IMR-90 (cell line): ENCODE results near the gene PELO. TPM values are rescaled to one million over a fixed set of nuclear protein-coding genes. Genes with fewer than 3 reads are reported as not detected.

Experiments
- ATAC-seq: fragments of 200-7000 bp; cut with Tn5 transposase; 2 replicates; pipeline ENCODE4 v1.9.1; 2020; ENCODE audit warnings: low read depth, mild to moderate bottlenecking, moderate library complexity
- BruUV-seq: library from RNA; stranded (reverse); fragments of 400-500 nt; replicated peaks from 2 replicates; lab custom pipeline; 2021; lab: Mats Ljungman, UMichigan
- CTCF ChIA-PET: fragments of 300-600 bp; formaldehyde crosslinking; extraction: SDS; loops from one replicate; lab custom pipeline; 2021; ENCODE audit warnings: antibody characterized with exemption; lab: Yijun Ruan, JAX
- POLR2A ChIA-PET: fragments of 300-600 bp; sonication (Branson Sonifier 250); formaldehyde crosslinking; loops from one replicate; lab custom pipeline; 2022; ENCODE audit warnings: antibody characterized with exemption; ENCODE audit not compliant: unreplicated experiment; lab: Charles Lee
- DNase-seq: peaks from one replicate; pipeline ENCODE4 v3.0.0; 2013
- H2AFZ ChIP-seq: replicated peaks from 2 replicates; pipeline ENCODE3; 2013; ENCODE audit warnings: low read length, mild to moderate bottlenecking; ENCODE audit not compliant: poor library complexity
- H2AK5ac ChIP-seq: 2 replicates; pipeline ENCODE4 v1.6.1; 2013; ENCODE audit warnings: low read depth, low read length, inconsistent platforms
- H2AK9ac ChIP-seq: replicated peaks from 2 replicates; pipeline ENCODE3; 2013; ENCODE audit warnings: mild to moderate bottlenecking, low read depth, low read length, moderate library complexity; ENCODE audit not compliant: poor library complexity
- H2BK120ac ChIP-seq: 2 replicates; pipeline ENCODE4 v1.6.1; 2013; ENCODE audit warnings: low read depth, low read length, inconsistent platforms
- H2BK15ac ChIP-seq: 3 replicates; pipeline ENCODE4 v1.6.1; 2013; ENCODE audit warnings: low read depth, low read length, inconsistent platforms
- H2BK20ac ChIP-seq: 2 replicates; pipeline ENCODE4 v1.6.1; 2013; ENCODE audit warnings: low read depth, mild to moderate bottlenecking, inconsistent platforms, low read length, moderate library complexity
- H2BK5ac ChIP-seq: 2 replicates; pipeline ENCODE4 v1.6.1; 2013; ENCODE audit warnings: mild to moderate bottlenecking, low read depth, low read length, inconsistent platforms; ENCODE audit not compliant: poor library complexity, severe bottlenecking
- H3K14ac ChIP-seq: replicated peaks from 2 replicates; pipeline ENCODE4 v1.6.1; 2013; ENCODE audit warnings: low read depth, low read length, inconsistent platforms
- H3K18ac ChIP-seq: 2 replicates; pipeline ENCODE4 v1.6.1; 2013; ENCODE audit warnings: low read depth, low read length, control low read depth
- H3K23ac ChIP-seq: 2 replicates; pipeline ENCODE4 v1.6.1; 2013; ENCODE audit warnings: low read depth, low read length, inconsistent platforms
- H3K27ac ChIP-seq: 2 replicates; pipeline ENCODE4 v1.5.1; 2013; ENCODE audit warnings: mild to moderate bottlenecking, control low read depth, low read length; ENCODE audit not compliant: insufficient read depth
- H3K27me3 ChIP-seq: 2 replicates; pipeline ENCODE4 v1.6.1; 2013; ENCODE audit warnings: low read length; ENCODE audit not compliant: control insufficient read depth, insufficient read depth
- H3K36me3 ChIP-seq: 2 replicates; pipeline ENCODE4 v1.6.1; 2013; ENCODE audit warnings: low read length, mixed read lengths; ENCODE audit not compliant: control insufficient read depth, insufficient read depth
- H3K4ac ChIP-seq: 2 replicates; pipeline ENCODE4 v1.6.1; 2013; ENCODE audit warnings: low read depth, low read length, inconsistent platforms
- H3K4me1 ChIP-seq: 2 replicates; pipeline ENCODE4 v1.6.1; 2013; ENCODE audit warnings: low read length, mixed read lengths; ENCODE audit not compliant: control insufficient read depth, insufficient read depth
- H3K4me2 ChIP-seq: 2 replicates; pipeline ENCODE4 v1.6.1; 2013; ENCODE audit warnings: low read depth, mild to moderate bottlenecking, control low read depth, low read length, moderate library complexity
- H3K4me3 ChIP-seq: 2 replicates; pipeline ENCODE4 v1.5.1; 2013; ENCODE audit warnings: low read depth, mild to moderate bottlenecking, control low read depth, low read length, moderate library complexity; ENCODE audit not compliant: insufficient read depth
- H3K56ac ChIP-seq: 2 replicates; pipeline ENCODE4 v1.6.1; 2013; ENCODE audit warnings: low read length, inconsistent platforms; ENCODE audit not compliant: insufficient read depth; ENCODE audit errors: extremely low read depth
- H3K79me1 ChIP-seq, 2 experiments: 2 replicates each; pipeline ENCODE4 v1.6.1; 2013; ENCODE audit warnings: low read length in 2 of 2, inconsistent platforms in 1 of 2, low read depth in 1 of 2
- H3K9ac ChIP-seq: 2 replicates; pipeline ENCODE4 v1.6.1; 2013; ENCODE audit warnings: low read depth, low read length, control low read depth
- H3K9me1 ChIP-seq: 2 replicates; pipeline ENCODE4 v1.6.1; 2013; ENCODE audit warnings: low read length, inconsistent platforms; ENCODE audit not compliant: insufficient read depth
- H3K9me3 ChIP-seq: 2 replicates; pipeline ENCODE4 v1.6.1; 2013; ENCODE audit warnings: low read length; ENCODE audit not compliant: control insufficient read depth, insufficient read depth
- H4K20me1 ChIP-seq: 2 replicates; pipeline ENCODE4 v1.6.1; 2013; ENCODE audit warnings: low read length, inconsistent platforms; ENCODE audit not compliant: insufficient read depth
- H4K5ac ChIP-seq: 2 replicates; pipeline ENCODE4 v1.6.1; 2013; ENCODE audit warnings: mild to moderate bottlenecking, low read depth, low read length, control low read depth
- H4K8ac ChIP-seq, 2 experiments: 2 replicates each; pipeline ENCODE4 v1.6.1; 2013; ENCODE audit warnings: low read depth in 2 of 2, low read length in 2 of 2, control low read depth in 1 of 2, inconsistent platforms in 1 of 2
- H4K91ac ChIP-seq: 2 replicates; pipeline ENCODE4 v1.6.1; 2013; ENCODE audit warnings: low read depth, low read length, inconsistent platforms; ENCODE audit not compliant: insufficient read depth
- BHLHE40 ChIP-seq: fragments of 150-350 bp; IDR thresholded peaks from 2 replicates; pipeline ENCODE4 v1.6.1; 2016; ENCODE audit warnings: mild to moderate bottlenecking, low read depth, low read length
- CEBPB ChIP-seq: IDR thresholded peaks from 2 replicates; pipeline ENCODE4 v1.6.1; 2012; ENCODE audit warnings: low read depth, low read length, improper control_type of control experiment
- CTCF ChIP-seq: conservative IDR thresholded peaks from 2 replicates; pipeline ENCODE4 v1.5.1; 2012; ENCODE audit warnings: mild to moderate bottlenecking, low read depth, low read length, improper control_type of control experiment
- NFE2L2 ChIP-seq: fragments of 150-350 bp; IDR thresholded peaks from 2 replicates; pipeline ENCODE4 v1.6.1; 2016; ENCODE audit warnings: low read depth, mild to moderate bottlenecking, low read length
- RAD21 ChIP-seq: IDR thresholded peaks from 2 replicates; pipeline ENCODE4 v1.6.1; 2012; ENCODE audit warnings: low read length, improper control_type of control experiment
- RCOR1 ChIP-seq: IDR thresholded peaks from 2 replicates; pipeline ENCODE4 v1.6.1; 2012; ENCODE audit warnings: mild to moderate bottlenecking, low read length, improper control_type of control experiment; ENCODE audit not compliant: insufficient replicate concordance
- RFX5 ChIP-seq: IDR thresholded peaks from 2 replicates; pipeline ENCODE4 v1.8.0; 2012; ENCODE audit warnings: low read depth, mild to moderate bottlenecking, low read length, moderate library complexity
- WGBS, 2 experiments: methylation state at CpG; one replicate each; pipeline versions ENCODE4 v1.1.5 to v1.1.7; 2013; ENCODE audit warnings: missing lambda C conversion rate in 2 of 2; ENCODE audit not compliant: insufficient read length in 1 of 2; ENCODE audit errors: extremely low coverage in 2 of 2; 5-methylcytosine and 5-hydroxymethylcytosine counted together
- dilution Hi-C: fragments of 300-500 bp; cut with HindIII; formaldehyde crosslinking; loops from one replicate; pipeline ENCODE4 v1.14.3; 2018; ENCODE audit warnings: low sequenced_read_pairs; ENCODE audit not compliant: unreplicated experiment
- in situ Hi-C: fragments of 300-500 bp; cut with MboI; formaldehyde crosslinking; loops from 3 replicates; pipeline ENCODE4 v1.14.3; 2019; ENCODE audit warnings: low sequenced_read_pairs, inconsistent platforms, mixed read lengths
- intact Hi-C: fragments of 100-400 bp; cut with micrococcal nuclease; formaldehyde crosslinking; loops from 2 replicates; pipeline ENCODE4 v1.10.0; 2022
- polyA plus RNA-seq, 3 experiments: library from polyadenylated mRNA; depleted of rRNA; stranded (reverse); fragments of >200 nt; gene quantifications; 2 replicates each; pipeline ENCODE4 v1.2.3, GENCODE V29; 2012; ENCODE audit warnings: low replicate concordance in 1 of 3
- total RNA-seq: library from RNA; depleted of rRNA; stranded (reverse); fragments of >200 nt; gene quantifications from 2 replicates; pipeline ENCODE4 v1.2.3, GENCODE V29; 2012
- TF ChIP-seq, protein P1 (sequence below): fragments of 150-350 bp; IDR thresholded peaks from 2 replicates; pipeline ENCODE4 v1.6.1; 2017; ENCODE audit warnings: mild to moderate bottlenecking, antibody characterized with exemption, low read length, low read depth
- TF ChIP-seq, protein P2 (sequence below): fragments of 150-350 bp; IDR thresholded peaks from 2 replicates; pipeline ENCODE4 v1.6.1; 2016; ENCODE audit warnings: low read depth, mild to moderate bottlenecking, low read length, moderate library complexity, borderline replicate concordance

The PELO gene
- total and polyA plus RNA-seq, 2 of the 4 experiments (the other 2 are of a cell fraction), result 42.4 to 48.9 TPM

DNA sequence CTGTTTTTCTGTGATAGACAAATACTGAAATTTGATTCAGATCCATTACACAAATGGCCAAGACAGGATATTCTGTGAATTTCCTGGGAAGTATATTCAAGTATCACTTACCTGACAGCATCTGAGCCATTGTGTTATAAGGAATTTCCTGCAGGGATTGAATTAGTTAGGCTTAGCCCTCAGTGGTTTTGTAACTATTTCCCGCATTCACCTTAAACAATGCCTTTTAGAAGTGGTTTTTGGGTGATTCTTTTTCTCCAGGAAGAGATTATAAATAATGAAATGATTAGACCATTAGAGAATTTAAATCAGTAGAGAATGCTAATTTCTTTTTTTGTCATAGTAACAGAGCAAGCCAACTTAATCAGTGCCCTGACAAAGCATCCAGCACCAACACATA, 30.6 kb downstream of the PELO start:
- no peak overlapping the region for H2BK15ac ChIP-seq
- WGBS, 2 experiments, result no CpG with 5 or more reads among the region's 1 CpG
- H2BK120ac ChIP-seq, result no peak overlapping the region
- no peak overlapping the region for H2AFZ ChIP-seq
- dilution Hi-C loops (no loop called here), in situ Hi-C loops (no loop called here), intact Hi-C loops (no loop called here)
- no peak overlapping the region for H2BK20ac ChIP-seq
- BruUV-seq, result no TSS peak
- H4K8ac ChIP-seq, result no peak overlapping the region
- H3K79me1 ChIP-seq, result peaks cover 8 to 65% of the 10 kb centered on the region in 2 experiments
- H2AK9ac ChIP-seq, result no peak overlapping the region
- no peak overlapping the region for H3K4me3 ChIP-seq
- H3K18ac ChIP-seq, result no peak overlapping the region
- H3K14ac ChIP-seq, result no peak overlapping the region
- DNase-seq (no peak), ATAC-seq (no peak)
- no peak overlapping the region for H4K5ac ChIP-seq
- TF ChIP-seq RFX5, result no peak
- TF ChIP-seq CTCF, result no peak
- no peak for TF ChIP-seq RCOR1
- no peak for TF ChIP-seq CEBPB
- TF ChIP-seq BHLHE40, result no peak
- TF ChIP-seq, protein P1, sequence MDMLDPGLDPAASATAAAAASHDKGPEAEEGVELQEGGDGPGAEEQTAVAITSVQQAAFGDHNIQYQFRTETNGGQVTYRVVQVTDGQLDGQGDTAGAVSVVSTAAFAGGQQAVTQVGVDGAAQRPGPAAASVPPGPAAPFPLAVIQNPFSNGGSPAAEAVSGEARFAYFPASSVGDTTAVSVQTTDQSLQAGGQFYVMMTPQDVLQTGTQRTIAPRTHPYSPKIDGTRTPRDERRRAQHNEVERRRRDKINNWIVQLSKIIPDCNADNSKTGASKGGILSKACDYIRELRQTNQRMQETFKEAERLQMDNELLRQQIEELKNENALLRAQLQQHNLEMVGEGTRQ, result no peak
- no peak for TF ChIP-seq NFE2L2
- TF ChIP-seq RAD21, result no peak
- TF ChIP-seq, protein P2, sequence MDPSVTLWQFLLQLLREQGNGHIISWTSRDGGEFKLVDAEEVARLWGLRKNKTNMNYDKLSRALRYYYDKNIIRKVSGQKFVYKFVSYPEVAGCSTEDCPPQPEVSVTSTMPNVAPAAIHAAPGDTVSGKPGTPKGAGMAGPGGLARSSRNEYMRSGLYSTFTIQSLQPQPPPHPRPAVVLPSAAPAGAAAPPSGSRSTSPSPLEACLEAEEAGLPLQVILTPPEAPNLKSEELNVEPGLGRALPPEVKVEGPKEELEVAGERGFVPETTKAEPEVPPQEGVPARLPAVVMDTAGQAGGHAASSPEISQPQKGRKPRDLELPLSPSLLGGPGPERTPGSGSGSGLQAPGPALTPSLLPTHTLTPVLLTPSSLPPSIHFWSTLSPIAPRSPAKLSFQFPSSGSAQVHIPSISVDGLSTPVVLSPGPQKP, result no peak
- H3K27ac ChIP-seq, result no peak overlapping the region
- ChIA-PET CTCF (no interaction called here), POLR2A (no interaction called here)
- H4K91ac ChIP-seq, result no peak overlapping the region
- no peak overlapping the region for H3K23ac ChIP-seq
- H2AK5ac ChIP-seq, result no peak overlapping the region
- no peak overlapping the region for H3K4me2 ChIP-seq
- H4K20me1 ChIP-seq, result 0 out of 2 replicates have a peak, but pooled peaks cover 6% of the 10 kb centered on the region
- no peak overlapping the region for H2BK5ac ChIP-seq
- peaks cover 6% of the 10 kb centered on the region for H3K4me1 ChIP-seq
- no peak overlapping the region for H3K4ac ChIP-seq
- no peaks in the 10 kb centered on the region for H3K36me3 ChIP-seq
- no peak overlapping the region for H3K56ac ChIP-seq
- H3K9ac ChIP-seq, result no peak overlapping the region
- H3K27me3 ChIP-seq, result no peaks in the 10 kb centered on the region
- peaks cover 6% of the 10 kb centered on the region; the same call in 1 of the 2 replicates for H3K9me1 ChIP-seq
- H3K9me3 ChIP-seq, result no peaks in the 10 kb centered on the region
